GM10847 (cell line): ENCODE measurements around the gene ZBTB48.

Source experiments
- POLR2A ChIP-seq: IDR thresholded peaks from 2 replicates; pipeline ENCODE4 v1.6.1; 2011; ENCODE audit not compliant: insufficient read length; ENCODE audit errors: extremely low read depth

ZBTB48 gene

GRCh38 chr1:6596886-6597776, 17.3 kb downstream of the ZBTB48 start:
- no peak for TF ChIP-seq POLR2A

DNA sequence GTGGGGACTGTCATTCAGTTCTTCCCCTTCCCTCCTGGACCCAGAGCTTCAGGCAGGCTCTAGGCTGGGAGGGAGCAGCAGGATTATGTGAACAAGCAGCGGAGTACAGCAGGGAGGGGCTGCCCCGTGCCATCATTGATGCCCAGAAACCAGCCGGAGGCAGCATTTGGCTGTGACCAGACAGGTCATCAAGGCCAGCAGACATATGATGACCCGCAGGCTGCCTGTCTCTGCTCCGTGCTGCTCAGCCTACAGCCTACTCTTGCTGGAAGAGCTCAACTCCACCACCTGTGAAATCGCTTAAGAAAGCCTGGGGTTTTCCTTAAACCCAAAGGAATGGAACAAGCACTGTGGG, 18.0 kb downstream of the ZBTB48 start:
- TF ChIP-seq POLR2A, result no peak

DNA sequence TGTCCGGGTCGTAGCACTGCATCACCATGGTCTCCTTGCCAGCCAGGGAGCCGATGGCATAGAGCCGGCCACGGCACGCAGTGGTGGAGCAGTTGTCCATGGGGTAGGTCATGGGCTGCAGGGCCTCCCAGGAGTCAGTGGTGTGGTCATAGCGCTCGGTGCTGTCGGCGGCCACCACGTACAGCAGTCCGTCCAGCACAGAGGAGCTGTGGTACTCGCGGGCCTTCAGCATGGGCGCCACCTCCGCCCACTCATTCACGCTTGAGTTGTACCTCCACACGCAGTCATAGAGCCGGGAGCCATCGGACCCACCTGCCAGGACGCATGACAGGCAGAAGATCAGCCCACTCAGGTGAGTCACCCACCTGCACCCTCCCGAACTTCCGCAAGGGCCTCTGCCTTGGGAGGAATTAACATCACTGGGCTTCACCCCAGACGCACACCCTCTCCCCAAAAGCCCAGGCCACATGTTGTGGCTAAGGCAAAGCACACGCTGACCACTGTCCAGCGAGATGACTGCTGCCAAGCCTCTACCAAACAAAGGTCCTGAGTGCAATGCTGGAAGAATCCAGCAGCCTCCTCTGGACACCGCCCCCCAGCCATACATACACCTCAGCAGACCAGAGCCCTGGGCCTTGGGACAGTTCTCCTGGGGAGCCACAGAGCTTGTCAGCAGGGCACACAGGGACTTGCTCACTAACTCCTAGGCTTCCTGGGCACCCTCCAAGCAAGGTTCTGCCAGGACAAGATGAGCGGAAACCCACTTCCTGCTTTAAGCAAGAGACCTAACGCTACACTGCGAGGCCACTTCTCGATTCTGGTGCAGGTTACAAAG, 19.6 kb downstream of the ZBTB48 start:
- TF ChIP-seq POLR2A, result no peak

DNA sequence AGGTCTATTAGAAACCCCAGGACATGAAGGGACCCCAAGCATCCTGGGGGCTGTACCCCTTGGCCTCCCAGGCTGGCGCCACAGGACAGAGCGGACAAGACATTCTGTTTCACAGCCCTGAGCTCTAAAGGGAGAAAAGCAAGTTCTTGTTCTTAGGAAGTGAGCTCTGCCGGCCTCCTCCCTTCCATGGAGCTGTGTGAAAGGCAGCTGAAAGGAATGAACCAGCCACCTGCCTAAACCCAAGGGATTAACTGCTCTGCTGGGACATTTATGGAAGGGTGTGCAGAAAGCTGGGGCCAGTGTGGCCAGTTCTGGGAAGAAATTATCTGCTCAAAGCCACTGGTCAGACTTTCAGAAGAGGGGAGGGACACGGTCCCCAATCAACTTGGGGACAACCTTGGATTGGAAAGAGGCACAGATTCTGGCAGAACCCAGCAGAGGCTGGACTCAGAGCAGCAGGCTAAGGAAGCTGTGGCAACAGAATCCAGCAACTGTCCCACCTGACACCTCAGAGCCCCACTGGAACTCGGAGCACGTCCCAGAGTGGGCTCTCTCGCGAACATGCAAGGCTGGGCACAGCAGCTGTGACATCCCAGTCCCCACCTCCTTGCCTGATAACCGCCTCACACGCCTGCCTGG, 20.7 kb downstream of the ZBTB48 start:
- no peak for TF ChIP-seq POLR2A

DNA sequence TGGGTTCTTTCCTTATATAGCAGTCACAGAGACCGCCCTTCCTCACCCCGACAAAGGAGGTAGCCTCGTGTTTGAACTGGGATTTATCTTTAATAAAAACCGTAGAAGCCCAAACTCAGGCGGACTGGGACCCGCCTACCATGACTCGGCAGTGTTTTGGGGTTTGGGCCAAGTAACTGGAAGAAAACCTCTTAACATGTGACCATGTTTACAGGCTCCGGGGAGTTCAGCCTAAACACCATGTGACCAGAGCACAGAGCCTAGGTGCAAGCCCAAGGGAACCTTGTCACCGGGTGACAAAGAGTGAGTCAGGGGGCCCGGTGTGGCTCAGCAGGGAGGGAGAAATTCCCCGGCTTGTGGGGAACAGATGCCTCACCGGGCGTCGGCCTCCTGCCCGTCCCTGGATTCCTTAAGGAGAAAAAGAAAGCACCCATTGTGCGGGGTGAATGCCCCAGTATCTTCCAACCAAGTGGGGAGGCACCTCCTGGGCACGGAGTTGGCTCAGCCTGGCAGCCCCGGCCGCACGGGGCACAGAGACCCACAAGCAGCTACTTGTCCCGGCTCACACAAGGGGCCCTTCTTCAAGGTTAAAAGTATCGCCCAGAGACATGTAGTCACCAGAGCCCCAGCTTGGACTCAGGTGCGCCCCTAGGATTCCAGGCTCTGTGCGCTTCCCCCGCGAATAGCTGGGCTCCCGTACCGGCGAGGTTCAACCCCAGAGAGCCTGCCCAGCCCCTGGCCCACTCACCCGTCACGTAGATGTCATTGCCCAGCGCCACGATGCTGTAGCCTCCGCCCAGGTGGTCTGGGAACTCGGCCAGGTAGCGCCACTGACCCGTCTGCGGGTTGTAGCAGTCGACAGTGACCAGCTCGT, 21.5 kb downstream of the ZBTB48 start:
- TF ChIP-seq POLR2A, result no peak

DNA sequence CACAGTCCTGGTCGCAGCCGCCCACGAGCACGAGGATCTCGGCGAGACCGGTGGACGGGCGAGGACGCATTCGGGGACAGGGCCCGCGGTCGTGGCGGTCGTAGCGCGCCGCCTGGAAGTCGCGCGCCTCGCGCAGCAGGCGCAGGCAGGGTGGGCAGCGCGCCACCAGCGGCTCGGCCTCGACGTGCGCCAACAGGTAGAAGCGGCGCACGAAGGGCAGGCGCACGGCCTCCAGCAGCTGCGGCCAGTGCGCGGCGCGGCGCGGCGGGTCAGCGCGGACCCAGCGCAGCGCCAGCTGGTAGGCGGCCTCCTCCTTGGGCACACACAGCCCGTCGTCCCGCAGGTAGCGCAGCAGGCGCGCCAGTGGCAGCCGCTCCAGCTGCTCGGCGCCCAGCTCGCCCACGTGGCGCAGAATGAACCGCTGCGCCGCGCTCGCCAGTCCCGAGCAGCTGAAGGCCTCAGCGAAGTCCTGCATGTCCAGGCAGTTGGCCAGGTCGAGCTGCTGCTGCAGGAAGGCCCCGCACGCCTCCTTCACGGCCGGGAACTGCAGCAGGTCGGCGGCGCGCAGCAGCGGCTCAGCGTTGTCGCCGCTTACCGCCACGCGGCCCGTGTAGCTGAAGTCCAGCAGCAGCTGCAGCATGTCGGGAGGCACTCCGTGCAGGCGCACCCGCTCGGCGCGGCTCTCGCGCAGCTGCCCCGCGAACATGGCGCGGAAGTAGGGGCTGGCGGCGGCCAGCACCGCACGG, 22.3 kb downstream of the ZBTB48 start:
- no peak for TF ChIP-seq POLR2A

- TF ChIP-seq POLR2A, result peak; percentile 78
Observed at GRCh38 chr1:6602669-6603237, 23.0 kb downstream of the ZBTB48 start, which contains the start of gene KLHL21. TSS of gene KLHL21 (minus strand) at chr1:6602869. CDS start at chr1:6602817, 52 bp downstream.

DNA sequence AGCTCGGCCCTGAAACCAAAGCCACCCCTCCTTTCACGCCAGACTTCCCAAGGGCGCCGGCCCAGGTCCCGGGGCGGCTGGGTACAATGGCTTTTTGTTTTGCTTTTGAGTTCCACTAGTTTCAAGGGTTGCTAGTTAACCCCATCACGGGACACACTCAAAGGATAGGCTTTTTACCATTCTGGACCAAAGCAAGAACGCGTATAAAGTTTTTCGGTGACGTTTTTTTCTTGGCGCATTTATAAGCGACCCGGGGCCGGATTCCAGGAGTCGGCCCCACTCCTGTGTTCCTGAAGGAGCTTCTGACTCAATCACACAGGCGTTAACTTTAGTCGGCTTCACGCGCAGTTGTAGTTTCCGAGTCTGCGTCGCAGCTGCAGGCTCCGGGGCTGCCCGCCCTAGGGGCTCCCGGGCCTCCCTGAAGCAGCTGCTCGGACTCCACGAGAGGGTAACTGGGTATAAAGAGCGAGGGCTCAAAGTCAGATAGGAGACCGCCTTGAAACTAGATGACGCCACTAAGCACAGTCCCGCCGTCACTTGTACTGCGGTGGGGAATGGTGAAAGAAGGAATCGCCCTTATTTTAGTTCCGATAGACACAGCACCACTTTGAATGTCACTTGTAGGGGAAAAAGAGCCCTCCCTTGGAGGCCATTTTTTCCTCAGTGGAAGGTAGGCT, 23.6 kb downstream of the ZBTB48 start:
- no peak for TF ChIP-seq POLR2A

DNA sequence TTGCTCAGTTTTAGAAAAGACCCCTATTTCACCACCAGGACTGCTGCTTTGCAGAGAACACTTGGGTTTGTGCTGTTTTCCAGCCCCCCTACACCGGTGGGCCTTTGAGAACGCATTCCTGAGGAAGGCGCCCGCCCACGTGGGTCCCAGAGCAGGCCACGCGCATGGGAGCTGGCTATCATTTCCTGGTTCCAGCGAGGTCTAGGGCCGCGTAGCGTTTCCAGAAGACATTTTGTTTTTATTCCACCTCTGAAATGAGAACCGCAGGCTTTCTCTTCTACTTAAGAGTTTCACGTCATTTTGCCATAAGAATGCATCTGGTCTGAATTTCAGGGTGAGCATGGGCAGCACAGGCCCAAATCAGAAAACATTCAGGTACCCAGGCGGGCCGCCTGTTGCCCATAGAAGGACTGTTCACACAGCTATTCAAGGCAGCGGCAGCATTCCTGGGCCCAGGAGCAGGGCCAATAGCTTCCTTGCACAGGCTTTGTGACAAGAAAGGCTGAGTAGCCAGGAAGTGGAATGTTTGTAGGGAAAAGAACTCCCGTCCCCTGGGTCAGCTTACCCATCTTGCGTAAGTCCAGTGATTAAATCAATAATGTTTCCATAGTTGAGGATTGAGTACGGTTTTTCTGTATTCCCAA, 24.2 kb downstream of the ZBTB48 start:
- TF ChIP-seq POLR2A, result no peak

DNA sequence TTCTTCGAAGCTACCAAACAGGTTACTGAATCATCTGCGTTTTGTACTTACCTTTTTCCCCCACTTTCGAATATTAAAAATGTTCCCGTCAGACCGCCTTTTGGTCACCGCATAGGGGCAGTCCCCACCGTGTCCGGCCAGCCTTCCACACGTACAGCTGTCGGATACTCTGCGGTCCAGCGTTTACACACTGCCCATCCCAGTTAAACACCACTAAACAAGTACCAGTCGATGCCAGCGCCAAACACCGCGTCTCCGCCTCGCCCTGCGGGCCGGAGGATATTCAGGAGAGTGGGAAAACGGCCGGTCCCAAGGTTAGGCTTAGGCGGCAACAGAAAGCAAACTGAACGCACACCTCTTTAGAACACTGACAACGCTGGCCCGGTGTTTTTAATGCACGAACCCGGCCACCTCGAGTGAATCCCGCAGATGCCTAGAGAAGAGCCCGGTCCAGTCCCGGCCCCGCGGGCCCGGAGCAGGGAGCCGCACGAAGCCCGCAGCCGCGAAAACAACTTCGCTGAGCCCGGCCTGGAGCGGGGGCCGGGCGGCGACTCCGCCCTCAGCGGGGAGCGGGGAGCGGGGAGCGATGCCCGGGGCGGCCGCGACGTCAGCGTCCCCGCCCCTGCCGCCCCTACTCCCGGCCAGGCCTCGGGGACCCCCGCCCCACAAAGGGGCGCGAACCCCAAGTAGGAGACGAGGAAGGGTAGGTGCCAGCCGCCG, 33.0 kb downstream of the ZBTB48 start:
- TF ChIP-seq POLR2A, result no peak

DNA sequence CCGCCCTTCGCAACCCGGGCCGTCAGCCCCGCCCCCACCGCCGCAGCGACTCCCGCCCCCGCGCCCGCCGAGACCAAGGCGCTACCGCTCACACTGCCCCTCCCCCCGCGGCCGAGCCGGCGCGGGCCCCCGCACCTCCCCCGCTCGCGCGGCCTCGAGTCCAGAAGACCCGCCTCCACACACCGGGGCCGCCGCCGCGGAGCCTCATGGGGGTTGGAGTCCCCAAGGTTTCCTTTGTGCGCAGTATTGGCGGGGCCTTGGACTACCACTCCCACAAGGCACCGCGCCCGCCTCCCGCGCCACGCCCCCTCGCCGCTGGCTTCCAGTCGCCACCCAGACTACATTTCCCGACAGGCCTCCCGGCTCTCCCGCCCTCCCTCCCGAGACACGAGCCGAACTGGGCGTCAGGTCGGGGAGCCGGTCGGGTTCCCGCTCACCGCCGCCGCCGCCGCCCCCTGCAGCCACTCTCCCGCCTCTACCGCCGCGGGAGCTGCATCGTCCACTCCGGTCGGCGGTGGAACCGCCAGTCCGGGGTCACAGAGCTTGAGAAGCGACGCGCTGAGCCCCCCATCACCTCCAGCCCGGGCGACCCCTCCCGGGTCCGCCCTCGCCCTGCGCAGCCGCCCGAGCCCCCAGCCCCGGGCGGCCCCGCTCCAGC, 33.7 kb downstream of the ZBTB48 start, which contains the start of gene PHF13:
Gene PHF13 (plus strand): TSS at position 371 of the 658 bp plus-strand sequence. CDS start 336 bp downstream, outside the sequence.
- TF ChIP-seq POLR2A, result no peak
